HEK293T (cell line): ENCODE measurements around the gene RSU1.

Experiments
- ARNT ChIP-seq: fragments of 450-650 bp; IDR thresholded peaks from 2 replicates; pipeline ENCODE4 v1.6.1; 2017; ENCODE audit warnings: mild to moderate bottlenecking
- BHLHE40 ChIP-seq: fragments of 450-650 bp; IDR thresholded peaks from 2 replicates; pipeline ENCODE4 v1.6.1; 2016; ENCODE audit warnings: mild to moderate bottlenecking, moderate library complexity, borderline replicate concordance
- FOXA1 ChIP-seq: fragments of 450-650 bp; IDR thresholded peaks from 2 replicates; pipeline ENCODE4 v1.6.1; 2016; ENCODE audit warnings: mild to moderate bottlenecking
- FOXK2 ChIP-seq: fragments of 450-650 bp; IDR thresholded peaks from 2 replicates; pipeline ENCODE4 v1.6.1; 2016; ENCODE audit warnings: mild to moderate bottlenecking
- FOXM1 ChIP-seq: fragments of 450-650 bp; IDR thresholded peaks from 2 replicates; pipeline ENCODE4 v1.6.1; 2017; ENCODE audit warnings: mild to moderate bottlenecking, borderline replicate concordance
- L3MBTL2 ChIP-seq: fragments of 450-650 bp; conservative IDR thresholded peaks from 2 replicates; pipeline ENCODE4 v1.6.1; 2016; ENCODE audit warnings: mild to moderate bottlenecking
- PKNOX1 ChIP-seq: fragments of 450-650 bp; IDR thresholded peaks from 2 replicates; pipeline ENCODE4 v1.6.1; 2016
- SP1 ChIP-seq: fragments of 450-650 bp; IDR thresholded peaks from 2 replicates; pipeline ENCODE4 v1.6.1; 2017
- SUZ12 ChIP-seq: fragments of 450-650 bp; IDR thresholded peaks from 2 replicates; pipeline ENCODE4 v1.6.1; 2016; ENCODE audit warnings: mild to moderate bottlenecking
- TARDBP ChIP-seq: fragments of 450-650 bp; IDR thresholded peaks from 2 replicates; pipeline ENCODE4 v1.6.1; 2016

GRCh38 chr10:16799621-16800020, 17.6 kb downstream of the RSU1 start:
- TF ChIP-seq SUZ12 (no peak), PKNOX1 (no peak), BHLHE40 (no peak), FOXM1 (no peak), ARNT (no peak), FOXA1 (no peak), L3MBTL2 (no peak), TARDBP (no peak), SP1 (no peak), FOXK2 (no peak)
